ENCODE results near the gene TTYH3.
"Not testable (repeated sequence)": the region's sequence is repeated elsewhere in the genome, so short reads cannot be mapped to it uniquely, and the experiment has no call there.

The TTYH3 gene

GRCh38 chr7:2603044-2603965 is 28.5 kb upstream of the TTYH3 start:
- DNase-seq: no peak

- DNase-seq: no peak
Measured at GRCh38 chr7:2604608-2605174, 27.1 kb upstream of the TTYH3 start.

GRCh38 chr7:2605608-2606538 is 25.9 kb upstream of the TTYH3 start:
- no peak for DNase-seq

GRCh38 chr7:2606539-2606936 is 25.2 kb upstream of the TTYH3 start:
- no peak for DNase-seq

GRCh38 chr7:2607122-2607922 is 24.5 kb upstream of the TTYH3 start:
- DNase-seq: peak; percentile 33

- no peak for DNase-seq
Measured at GRCh38 chr7:2607923-2608904, 23.6 kb upstream of the TTYH3 start.

- DNase-seq: peak; percentile 59
Measured at GRCh38 chr7:2608921-2609411, 22.8 kb upstream of the TTYH3 start.

GRCh38 chr7:2609646-2610045 is 22.1 kb upstream of the TTYH3 start:
- not testable (repeated sequence) for DNase-seq

GRCh38 chr7:2610466-2610865 is 21.3 kb upstream of the TTYH3 start:
- DNase-seq: no peak

- DNase-seq: no peak
Measured at GRCh38 chr7:2610898-2611297, 20.9 kb upstream of the TTYH3 start.

- DNase-seq: no peak
Measured at GRCh38 chr7:2611401-2611800, 20.4 kb upstream of the TTYH3 start.

- DNase-seq: no peak
Measured at GRCh38 chr7:2611922-2612321, 19.9 kb upstream of the TTYH3 start.

GRCh38 chr7:2612445-2613097 is 19.2 kb upstream of the TTYH3 start:
- no peak for DNase-seq

GRCh38 chr7:2613098-2613930 is 18.5 kb upstream of the TTYH3 start:
- no peak for DNase-seq

GRCh38 chr7:2613931-2614600 is 17.7 kb upstream of the TTYH3 start:
- no peak for DNase-seq

- no peak for DNase-seq
Measured at GRCh38 chr7:2614631-2615330, 17.0 kb upstream of the TTYH3 start.

GRCh38 chr7:2616387-2617324 is 15.1 kb upstream of the TTYH3 start:
- no peak for DNase-seq
